LNCaP clone FGC (cell line): Measurements from ENCODE around the gene PSMD8.
"Not testable (repeated sequence)": the region's sequence is repeated elsewhere in the genome, so short reads cannot be mapped to it uniquely, and the experiment has no call there.

ENCODE experiments used
- DNase-seq: peaks from one replicate; pipeline ENCODE4 v3.0.0-alpha.2; 2011; ENCODE audit warnings: low read depth
- H3K4me3 ChIP-seq: 2 replicates; pipeline ENCODE4 v1.5.1; 2011; ENCODE audit warnings: mild to moderate bottlenecking, low read depth, low read length, control low read depth
- CTCF ChIP-seq: IDR thresholded peaks from 2 replicates; pipeline ENCODE4 v1.5.1; 2012; ENCODE audit warnings: mild to moderate bottlenecking; ENCODE audit not compliant: control insufficient read depth, insufficient read depth; ENCODE audit errors: extremely low read depth

PSMD8 gene

GRCh38 chr19:38420935-38421334, 46.6 kb downstream of the PSMD8 start:
- H3K4me3 ChIP-seq = no peak overlapping the region
- TF ChIP-seq CTCF = no peak
- DNase-seq = no peak

GRCh38 chr19:38421856-38422255, 47.5 kb downstream of the PSMD8 start:
- H3K4me3 ChIP-seq = no peak overlapping the region
- TF ChIP-seq CTCF = no peak
- no peak for DNase-seq

GRCh38 chr19:38422438-38422837, 48.1 kb downstream of the PSMD8 start:
- TF ChIP-seq CTCF = no peak
- DNase-seq = no peak
- H3K4me3 ChIP-seq = no peak overlapping the region

DNA sequence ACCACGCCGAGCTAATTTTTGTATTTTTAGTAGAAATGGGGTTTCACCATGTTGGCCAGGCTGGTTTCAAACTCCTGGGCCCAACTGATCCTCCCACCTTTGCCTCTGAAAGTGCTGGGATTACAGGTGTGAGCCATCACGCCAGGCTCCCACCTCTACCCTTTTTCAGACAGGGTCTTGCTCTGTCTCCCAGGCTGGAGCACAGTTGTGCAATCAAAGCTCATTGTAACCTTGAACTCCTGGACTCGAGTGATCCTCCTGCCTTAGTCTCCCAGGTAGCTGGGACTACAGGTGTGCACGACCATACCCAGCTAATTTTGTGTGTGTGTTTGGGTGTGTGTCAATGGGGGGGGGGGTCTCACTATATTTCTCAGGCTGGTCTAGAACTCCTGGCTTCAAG, 49.9 kb downstream of the PSMD8 start:
- no peak for TF ChIP-seq CTCF
- H3K4me3 ChIP-seq = no peak overlapping the region
- no peak for DNase-seq

DNA sequence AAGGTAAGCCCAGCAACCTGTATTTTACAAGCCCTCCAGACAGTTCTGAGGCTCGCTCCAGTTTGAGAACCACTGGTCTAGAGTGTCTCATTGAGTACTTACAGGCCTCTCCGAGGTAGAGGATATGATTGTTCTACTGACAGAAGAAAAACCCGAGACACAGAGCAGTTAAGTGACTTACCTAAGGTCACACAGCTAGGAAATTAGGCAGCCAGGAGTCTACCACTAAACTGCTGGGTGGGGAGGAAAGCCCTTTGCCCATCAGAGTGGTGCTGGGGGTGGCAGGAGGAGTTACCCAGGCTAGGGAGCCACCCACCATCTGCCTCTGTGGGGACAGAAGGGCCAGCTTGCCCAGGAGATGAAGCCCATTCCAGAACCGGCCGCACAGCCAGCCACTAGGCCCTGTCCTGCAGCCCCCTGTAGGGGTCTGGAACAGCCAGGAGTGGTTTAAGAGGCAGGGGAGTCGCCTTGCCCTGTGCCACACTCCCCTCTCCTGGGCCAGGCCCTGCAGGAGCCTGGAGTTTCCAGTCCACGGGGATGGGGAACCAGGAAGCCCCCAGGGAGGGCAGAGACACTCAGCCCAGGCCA, 50.9 kb downstream of the PSMD8 start:
- no peak overlapping the region for H3K4me3 ChIP-seq
- no peak for TF ChIP-seq CTCF
- no peak for DNase-seq

DNA sequence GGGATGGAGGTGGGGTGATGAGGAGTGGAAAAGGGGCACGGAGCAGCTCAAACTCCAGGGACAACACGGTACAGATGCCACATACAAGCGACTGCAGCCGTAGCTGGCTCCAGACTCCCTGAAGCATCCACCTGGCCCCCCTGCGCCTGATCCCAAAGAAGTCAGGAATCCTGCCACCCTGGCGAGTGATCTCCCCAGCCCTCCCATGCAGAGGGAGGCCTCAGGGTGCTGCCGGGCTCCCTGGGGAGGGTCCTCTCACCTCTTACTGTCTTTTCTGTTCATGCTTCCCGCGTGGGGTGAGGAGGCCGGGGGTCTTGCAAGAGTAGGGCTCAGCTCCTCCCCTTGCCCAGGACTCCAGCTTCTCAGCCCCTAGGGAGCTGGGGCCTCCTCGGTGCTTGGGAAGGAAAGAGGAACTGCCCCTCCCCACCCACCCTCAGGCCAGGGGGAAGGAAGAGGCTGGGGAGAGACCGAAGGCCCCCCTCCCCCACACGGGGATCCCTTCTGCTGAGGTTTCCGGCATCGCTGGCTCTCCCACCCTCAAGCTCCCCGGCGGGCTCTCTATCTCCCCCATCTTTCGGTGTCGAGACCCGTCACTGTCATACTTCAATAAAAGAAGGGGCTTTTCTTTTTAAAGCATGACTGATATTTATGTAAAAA, 51.6 kb downstream of the PSMD8 start, which contains the start of gene RASGRP4:
Gene RASGRP4, minus strand, starts transcription at position 410 of the 657 bp plus-strand sequence. Its CDS starts 128 bp downstream, at position 282.
- no peak for TF ChIP-seq CTCF
- no peak for DNase-seq
- no peak within 1 kb of the TSS for H3K4me3 ChIP-seq

DNA sequence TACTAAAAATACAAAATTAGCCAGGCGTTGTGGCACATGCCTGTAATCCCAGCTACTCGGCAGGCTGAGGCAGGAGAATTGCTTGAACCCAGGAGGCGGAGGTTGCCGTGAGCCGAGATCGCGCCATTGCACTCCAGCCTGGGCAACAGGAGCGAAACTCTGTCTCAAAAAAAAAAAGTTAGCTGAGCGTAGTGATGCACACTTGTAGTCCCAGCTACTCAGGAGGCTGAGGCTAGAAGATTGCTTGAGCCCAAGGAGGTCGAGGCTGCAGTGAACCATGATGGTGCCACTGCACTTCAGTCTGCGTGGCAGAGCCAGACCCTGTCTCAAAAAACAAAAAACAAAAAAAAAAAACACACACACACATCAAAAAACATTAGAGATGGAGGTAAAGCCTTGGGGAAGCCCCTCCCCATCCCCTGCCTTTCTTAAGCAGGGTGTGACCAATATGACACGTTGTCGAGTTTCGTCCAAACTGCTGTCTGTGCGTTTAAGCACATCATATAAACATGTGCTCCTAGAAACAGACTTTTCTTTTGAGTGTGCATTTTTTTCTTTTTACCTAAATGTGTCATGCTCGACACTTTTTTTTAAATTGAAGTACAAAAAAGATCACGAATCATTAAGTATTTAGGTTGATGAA, 52.8 kb downstream of the PSMD8 start:
- not testable (repeated sequence) for DNase-seq, H3K4me3 ChIP-seq
